ENCODE results near the gene PRPF19. TPM values are rescaled to one million over a fixed set of nuclear protein-coding genes. Genes with fewer than 3 reads are reported as not detected.

PRPF19 gene
- total RNA-seq, 1 donor from 2014 or later = 120 TPM

GRCh38 chr11:60913793-60914632 lies 7.6 kb upstream of the PRPF19 start, which contains the start of gene TMEM109:
Gene TMEM109, plus strand, starts transcription at chr11:60914158. Its CDS starts 5,536 bp downstream, at chr11:60919694.
- peak within 1 kb of the TSS; percentile 100 for H3K4me3 Mint-ChIP-seq
- H3K27me3 Mint-ChIP-seq = peaks cover 18% of the 10 kb centered on the region
- H3K36me3 Mint-ChIP-seq = peaks cover 7% of the 10 kb centered on the region
- peak; percentile 89 for DNase-seq (ENCODE audit: extremely low spot score, unreplicated experiment)
- H3K4me1 Mint-ChIP-seq (ENCODE audit: unreplicated experiment) = peaks cover 39% of the 10 kb centered on the region
- peak; percentile 22 for TF ChIP-seq CTCF (conservative IDR thresholded peaks at IDR 0.05)
- H3K27ac Mint-ChIP-seq = peak within 1 kb of the TSS; percentile 95
- H3K9me3 Mint-ChIP-seq = no peaks in the 10 kb centered on the region

DNA sequence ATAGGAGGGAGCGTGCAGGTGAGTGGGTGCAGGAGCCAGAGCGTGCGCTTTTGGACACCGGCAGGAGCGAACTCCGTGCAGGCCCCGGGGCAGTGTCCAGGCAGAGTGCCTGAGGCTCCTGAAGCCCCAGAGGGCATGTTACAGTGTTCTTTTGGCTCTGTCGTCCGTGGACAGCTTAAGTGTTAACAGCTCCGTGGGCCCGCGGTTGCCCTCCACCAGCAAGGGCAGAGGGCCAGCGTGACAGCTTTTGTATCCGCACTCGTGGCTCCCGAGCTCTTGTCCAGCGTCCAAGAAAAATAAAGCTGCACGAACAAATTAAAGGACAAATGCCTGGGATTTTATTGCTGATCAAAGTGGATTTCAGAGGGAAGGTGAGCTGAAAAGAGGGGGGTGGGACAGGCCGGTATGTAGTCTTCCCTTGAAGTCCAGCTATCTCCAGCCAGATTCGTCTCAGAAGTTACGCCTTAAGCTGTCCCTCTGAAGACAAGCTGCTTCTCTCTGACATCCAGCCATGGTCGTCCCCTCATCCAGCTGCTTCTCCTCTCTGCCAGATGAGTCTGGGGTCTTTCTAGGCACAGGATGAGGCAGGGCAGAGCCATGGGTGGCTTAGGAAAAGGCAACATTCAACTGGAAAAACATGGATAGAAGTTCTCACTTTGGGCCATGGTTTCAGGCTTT lies 6.6 kb upstream of the PRPF19 start:
- Mint-ChIP-seq H3K4me3 (peak overlapping the region; percentile 100), H3K4me1 (ENCODE audit: unreplicated experiment) (peaks cover 36% of the 10 kb centered on the region), H3K27ac (peak overlapping the region; percentile 95), H3K36me3 (peaks cover 7% of the 10 kb centered on the region), H3K9me3 (no peaks in the 10 kb centered on the region), H3K27me3 (peaks cover 28% of the 10 kb centered on the region)
- no peak for TF ChIP-seq CTCF (conservative IDR thresholded peaks at IDR 0.05)
- no peak for DNase-seq (ENCODE audit: extremely low spot score, unreplicated experiment)

GRCh38 chr11:60912223-60912850 lies 6.0 kb upstream of the PRPF19 start:
- H3K9me3 Mint-ChIP-seq = no peaks in the 10 kb centered on the region
- H3K36me3 Mint-ChIP-seq = peaks cover 7% of the 10 kb centered on the region
- peak overlapping the region; percentile 73 for H3K27ac Mint-ChIP-seq
- H3K4me1 Mint-ChIP-seq (ENCODE audit: unreplicated experiment) = peaks cover 34% of the 10 kb centered on the region
- no peak for DNase-seq (ENCODE audit: extremely low spot score, unreplicated experiment)
- H3K27me3 Mint-ChIP-seq = peaks cover 33% of the 10 kb centered on the region
- TF ChIP-seq CTCF (conservative IDR thresholded peaks at IDR 0.05) = no peak
- H3K4me3 Mint-ChIP-seq = peak overlapping the region; percentile 69

DNA sequence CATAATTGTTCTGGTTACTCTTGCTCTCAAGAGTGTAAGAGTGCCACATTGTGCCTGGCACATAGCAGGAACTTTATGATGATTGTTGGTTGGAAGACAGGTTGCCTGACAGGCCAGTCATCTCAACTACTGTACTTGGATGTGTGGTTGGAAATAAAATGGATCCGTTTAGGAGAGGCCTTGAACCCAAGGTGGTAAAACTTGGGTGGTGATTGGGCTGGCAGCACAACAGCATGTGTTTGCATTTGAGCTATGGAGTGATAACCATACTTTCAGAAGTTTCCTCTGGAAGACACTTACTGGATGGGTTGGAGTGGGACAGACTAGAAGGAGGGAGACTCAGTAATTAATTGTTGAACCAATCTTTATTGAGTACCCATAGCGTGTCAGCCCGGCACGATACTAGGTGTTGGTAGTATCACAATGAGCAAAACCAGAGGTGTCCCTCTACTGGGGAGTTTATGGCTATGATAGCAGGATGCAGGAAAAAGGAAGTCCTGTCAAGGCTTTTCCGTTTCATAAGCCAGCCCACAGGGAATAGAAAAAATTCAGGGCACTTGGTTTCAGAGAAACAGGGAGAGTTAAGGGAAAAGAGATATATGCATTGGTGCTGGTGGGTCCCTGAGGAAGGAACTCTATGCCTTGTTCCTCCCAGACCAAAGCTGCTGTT lies 4.5 kb upstream of the PRPF19 start:
- Mint-ChIP-seq H3K4me3 (no peak overlapping the region), H3K27me3 (peaks cover 33% of the 10 kb centered on the region), H3K27ac (no peak overlapping the region)

More for the DNA sequence above, 4.5 kb upstream of the PRPF19 start:
- no peak for DNase-seq (ENCODE audit: extremely low spot score, unreplicated experiment)
- Mint-ChIP-seq H3K9me3 (no peaks in the 10 kb centered on the region), H3K4me1 (ENCODE audit: unreplicated experiment) (peaks cover 30% of the 10 kb centered on the region), H3K36me3 (peaks cover 5% of the 10 kb centered on the region)
- TF ChIP-seq CTCF (conservative IDR thresholded peaks at IDR 0.05) = no peak

Data from type B pancreatic cell (in vitro differentiated cells).